Neural crest cell (in vitro differentiated cells): ENCODE results near the gene HNF4A. TPM values are rescaled to one million over a fixed set of nuclear protein-coding genes. Genes with fewer than 3 reads are reported as not detected.

Experiments used
- DNase-seq: peaks from one replicate; pipeline ENCODE4 v3.0.0; 2021; ENCODE audit warnings: low read depth, mixed read lengths, low spot score
- H3K27ac Mint-ChIP-seq: one replicate; pipeline ENCODE4 v1.8.0; 2021; ENCODE audit warnings: mild to moderate bottlenecking, mixed read lengths; ENCODE audit not compliant: unreplicated experiment
- H3K27me3 Mint-ChIP-seq: 2 replicates; pipeline ENCODE4 v1.8.0; 2021; ENCODE audit warnings: low read depth, mild to moderate bottlenecking, mixed read lengths
- H3K36me3 Mint-ChIP-seq: 2 replicates; pipeline ENCODE4 v1.8.0; 2021; ENCODE audit warnings: low read depth, mild to moderate bottlenecking, mixed read lengths
- H3K4me1 Mint-ChIP-seq: 2 replicates; pipeline ENCODE4 v1.8.0; 2021; ENCODE audit warnings: mixed read lengths
- H3K4me3 Mint-ChIP-seq: one replicate; pipeline ENCODE4 v1.8.0; 2021; ENCODE audit warnings: mild to moderate bottlenecking, mixed read lengths
- H3K9me3 Mint-ChIP-seq: 2 replicates; pipeline ENCODE4 v1.8.0; 2021; ENCODE audit warnings: mixed read lengths
- CTCF ChIP-seq: fragments of 200-600 bp; sonication (generic); conservative IDR thresholded peaks from 2 replicates; pipeline ENCODE4 v1.5.0; 2021; ENCODE audit warnings: antibody characterized with exemption, mild to moderate bottlenecking
- total RNA-seq: library from RNA; stranded (reverse); gene quantifications from 2 replicates; pipeline ENCODE4 v1.2.1, GENCODE V29; 2021

The HNF4A gene
- total RNA-seq, 1 donor from 2014 or later = not detected

GRCh38 chr20:44461142-44461802 is 105.8 kb downstream of the HNF4A start:
- Mint-ChIP-seq H3K27ac (no peak overlapping the region), H3K36me3 (no peaks in the 10 kb centered on the region)
- no peak for TF ChIP-seq CTCF

GRCh38 chr20:44461803-44462174 is 106.3 kb downstream of the HNF4A start:
- DNase-seq = no peak
- TF ChIP-seq CTCF = no peak
- Mint-ChIP-seq H3K9me3 (no peaks in the 10 kb centered on the region), H3K4me3 (no peak overlapping the region), H3K27me3 (no peaks in the 10 kb centered on the region), H3K27ac (no peak overlapping the region), H3K36me3 (no peaks in the 10 kb centered on the region), H3K4me1 (peaks cover 13% of the 10 kb centered on the region)

More at GRCh38 chr20:44461142-44461802, 105.8 kb downstream of the HNF4A start:
- H3K27me3 Mint-ChIP-seq = no peaks in the 10 kb centered on the region
- H3K9me3 Mint-ChIP-seq = no peaks in the 10 kb centered on the region
- no peak for DNase-seq
- no peak overlapping the region for H3K4me3 Mint-ChIP-seq
- peaks cover 13% of the 10 kb centered on the region for H3K4me1 Mint-ChIP-seq

GRCh38 chr20:44463466-44463865 is 108.0 kb downstream of the HNF4A start:
- DNase-seq = no peak
- Mint-ChIP-seq H3K27ac (peak overlapping the region; percentile 57), H3K9me3 (no peaks in the 10 kb centered on the region), H3K4me1 (peaks cover 16% of the 10 kb centered on the region), H3K36me3 (no peaks in the 10 kb centered on the region), H3K27me3 (no peaks in the 10 kb centered on the region), H3K4me3 (no peak overlapping the region)
- no peak for TF ChIP-seq CTCF

- Mint-ChIP-seq H3K36me3 (no peaks in the 10 kb centered on the region), H3K4me3 (no peak overlapping the region), H3K27ac (no peak overlapping the region), H3K9me3 (no peaks in the 10 kb centered on the region), H3K4me1 (peaks cover 16% of the 10 kb centered on the region), H3K27me3 (no peaks in the 10 kb centered on the region)
- no peak for TF ChIP-seq CTCF
- DNase-seq = no peak
Measured at GRCh38 chr20:44464514-44464913, 109.0 kb downstream of the HNF4A start.

GRCh38 chr20:44465001-44465560 is 109.6 kb downstream of the HNF4A start:
- DNase-seq = no peak
- no peak for TF ChIP-seq CTCF
- Mint-ChIP-seq H3K4me3 (no peak overlapping the region), H3K36me3 (no peaks in the 10 kb centered on the region), H3K27ac (no peak overlapping the region), H3K4me1 (peaks cover 16% of the 10 kb centered on the region), H3K27me3 (no peaks in the 10 kb centered on the region), H3K9me3 (no peaks in the 10 kb centered on the region)
